Measurements from ENCODE around the gene MOSMO.
"Not testable (repeated sequence)": the region's sequence is repeated elsewhere in the genome, so short reads cannot be mapped to it uniquely, and the experiment has no call there.

MOSMO gene

DNA sequence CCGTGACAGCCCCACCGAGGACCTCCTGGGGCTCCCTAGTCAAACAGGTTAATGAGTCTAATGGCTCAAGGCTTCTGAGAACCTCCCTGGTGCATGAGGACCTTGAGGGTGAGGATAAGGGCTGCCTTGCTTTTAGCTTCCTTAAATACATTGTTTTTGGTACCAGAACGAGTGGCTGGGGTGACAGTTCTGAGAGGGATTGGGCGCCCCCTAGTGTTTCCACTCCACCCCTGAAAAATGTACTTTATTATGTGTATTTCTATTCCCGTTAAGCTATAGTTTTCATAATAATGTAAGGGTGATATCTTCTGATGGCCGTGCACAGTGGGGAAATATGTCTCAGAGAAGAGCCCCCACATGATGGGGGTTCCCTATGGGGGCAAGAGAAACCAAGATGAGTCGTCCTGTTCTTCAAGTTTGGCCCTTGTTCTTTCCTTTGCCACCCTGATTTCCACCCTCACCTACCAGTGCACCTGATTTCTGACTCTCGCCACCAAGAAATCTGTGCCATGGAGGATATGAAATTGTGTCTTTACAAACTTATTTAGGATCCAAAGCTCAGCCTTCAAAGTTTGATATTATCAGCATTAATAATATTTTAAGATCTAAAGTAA, 69.9 kb downstream of the MOSMO start:
- peak; percentile 48 for DNase-seq (ENCODE audit: low read depth, low spot score)
- H3K4me3 ChIP-seq (ENCODE audit: low read length): no peak overlapping the region

DNA sequence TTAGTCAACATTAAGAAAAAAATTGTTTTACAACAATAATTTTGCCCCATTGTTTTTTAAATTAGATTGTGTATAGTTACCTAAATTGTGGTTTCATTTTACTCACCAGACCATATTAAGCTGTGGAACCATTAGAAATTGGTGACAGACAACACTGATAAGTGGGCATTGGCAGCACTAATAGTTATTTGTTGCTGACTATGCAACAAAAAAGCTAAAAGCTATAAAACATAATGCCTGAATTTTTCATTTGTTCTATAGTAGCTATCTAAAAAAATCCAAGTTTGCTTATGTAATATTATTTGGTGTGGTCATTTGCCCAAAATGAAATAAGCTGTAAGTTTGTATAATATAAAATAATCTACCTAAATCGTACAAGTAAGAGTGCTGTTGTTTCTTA, 70.7 kb downstream of the MOSMO start:
- H3K4me3 ChIP-seq (ENCODE audit: low read length): no peak overlapping the region
- no peak for DNase-seq (ENCODE audit: low read depth, low spot score)

DNA sequence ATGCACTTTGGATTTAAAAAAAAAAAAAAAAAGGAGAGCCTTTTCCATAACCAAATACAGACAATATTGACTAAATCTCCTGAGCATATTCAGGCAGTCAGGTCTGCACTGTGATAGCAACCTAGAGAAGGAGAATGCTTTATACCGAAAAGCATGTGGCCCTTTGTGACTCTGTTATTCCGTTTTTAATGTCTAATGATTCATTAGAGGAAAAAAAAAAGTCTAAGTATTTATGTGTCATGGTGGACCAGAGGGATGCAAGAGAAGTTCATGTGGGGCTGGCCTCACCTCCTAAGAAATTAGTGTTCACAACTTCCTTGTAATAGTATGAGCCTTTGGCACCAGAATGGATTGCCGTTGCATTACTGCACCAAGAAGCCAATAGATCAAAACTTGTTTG, 73.1 kb downstream of the MOSMO start:
- no peak for DNase-seq (ENCODE audit: low read depth, low spot score)
- no peak overlapping the region for H3K4me3 ChIP-seq (ENCODE audit: low read length)

DNA sequence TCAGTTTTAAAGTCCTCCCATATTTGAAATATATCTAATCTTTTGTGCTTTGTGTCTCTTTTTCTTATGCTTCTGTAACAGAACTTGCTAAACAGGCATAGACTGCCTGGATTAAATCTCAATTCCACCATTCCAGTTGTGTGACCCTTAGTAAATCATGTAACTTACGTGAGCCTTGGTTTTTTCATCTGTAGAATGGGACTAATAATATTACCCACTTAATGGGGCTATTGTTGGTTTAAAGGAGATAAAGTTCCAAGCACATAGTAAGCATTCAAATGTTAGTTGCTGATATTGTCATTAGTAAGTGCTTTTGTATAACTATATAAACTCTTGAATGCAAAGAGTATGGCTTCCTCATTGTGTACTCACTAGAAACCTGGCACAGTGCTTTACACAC, 78.5 kb downstream of the MOSMO start:
- H3K4me3 ChIP-seq (ENCODE audit: low read length): no peak overlapping the region
- DNase-seq (ENCODE audit: low read depth, low spot score): no peak

DNA sequence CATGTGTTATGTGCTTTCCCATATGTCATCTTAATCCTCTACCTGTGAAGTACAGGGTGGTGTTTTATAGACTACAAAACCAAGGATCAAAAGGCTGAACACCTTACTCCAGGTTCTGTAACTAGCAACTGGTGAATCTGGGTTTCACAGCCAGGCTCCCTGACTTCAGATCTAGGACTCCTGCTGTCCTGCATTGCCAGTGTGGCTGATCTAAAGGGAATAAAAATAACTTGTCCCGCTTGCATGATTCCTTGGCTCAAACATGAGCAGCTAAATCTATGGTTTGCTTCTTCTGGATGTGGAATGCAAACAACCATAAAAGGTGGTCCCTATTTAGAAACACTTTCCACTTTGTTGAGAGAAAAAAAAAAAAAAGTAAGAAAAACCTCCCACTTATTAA, 80.7 kb downstream of the MOSMO start:
- H3K4me3 ChIP-seq (ENCODE audit: low read length): no peak overlapping the region
- no peak for DNase-seq (ENCODE audit: low read depth, low spot score)

DNA sequence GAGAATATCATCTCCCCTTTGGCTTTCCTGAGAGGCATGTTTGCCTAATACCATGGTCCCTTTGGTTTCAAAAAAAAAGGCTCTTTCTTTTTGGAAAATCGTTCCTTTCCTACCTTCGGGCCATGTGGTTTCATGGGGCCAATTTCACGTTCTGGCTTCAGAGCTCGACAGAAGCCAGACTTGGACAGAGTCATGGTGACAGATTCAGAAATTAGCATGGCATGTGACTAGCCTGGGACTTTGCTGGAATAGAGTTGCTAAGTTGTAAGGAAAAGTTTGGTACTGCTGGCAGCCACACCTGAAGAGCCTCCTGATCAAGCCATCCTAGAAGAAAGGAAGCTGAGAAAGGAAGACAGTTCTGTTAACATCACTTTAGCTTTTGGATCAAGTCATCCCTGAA, 82.0 kb downstream of the MOSMO start:
- DNase-seq (ENCODE audit: low read depth, low spot score): no peak
- no peak overlapping the region for H3K4me3 ChIP-seq (ENCODE audit: low read length)

DNA sequence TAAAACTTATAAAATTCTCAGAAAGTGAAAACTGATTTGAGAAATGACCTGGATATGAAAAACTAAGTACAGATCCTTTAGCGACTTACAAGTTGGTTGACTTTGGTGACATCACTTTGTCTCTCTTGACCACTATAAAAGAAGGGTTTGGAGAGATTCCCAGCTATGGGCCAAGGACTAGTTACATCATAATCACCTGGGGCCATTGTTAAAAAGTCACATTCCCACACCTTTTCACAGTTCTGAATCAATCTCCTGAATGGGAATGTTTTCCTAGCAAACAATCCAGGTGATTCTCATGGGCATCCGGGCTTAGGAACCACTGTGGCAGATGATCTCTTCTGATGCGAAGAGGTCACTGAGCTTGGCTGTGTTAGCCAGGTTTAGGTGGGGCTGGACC, 83.8 kb downstream of the MOSMO start:
- H3K4me3 ChIP-seq (ENCODE audit: low read length): no peak overlapping the region
- DNase-seq (ENCODE audit: low read depth, low spot score): no peak

DNA sequence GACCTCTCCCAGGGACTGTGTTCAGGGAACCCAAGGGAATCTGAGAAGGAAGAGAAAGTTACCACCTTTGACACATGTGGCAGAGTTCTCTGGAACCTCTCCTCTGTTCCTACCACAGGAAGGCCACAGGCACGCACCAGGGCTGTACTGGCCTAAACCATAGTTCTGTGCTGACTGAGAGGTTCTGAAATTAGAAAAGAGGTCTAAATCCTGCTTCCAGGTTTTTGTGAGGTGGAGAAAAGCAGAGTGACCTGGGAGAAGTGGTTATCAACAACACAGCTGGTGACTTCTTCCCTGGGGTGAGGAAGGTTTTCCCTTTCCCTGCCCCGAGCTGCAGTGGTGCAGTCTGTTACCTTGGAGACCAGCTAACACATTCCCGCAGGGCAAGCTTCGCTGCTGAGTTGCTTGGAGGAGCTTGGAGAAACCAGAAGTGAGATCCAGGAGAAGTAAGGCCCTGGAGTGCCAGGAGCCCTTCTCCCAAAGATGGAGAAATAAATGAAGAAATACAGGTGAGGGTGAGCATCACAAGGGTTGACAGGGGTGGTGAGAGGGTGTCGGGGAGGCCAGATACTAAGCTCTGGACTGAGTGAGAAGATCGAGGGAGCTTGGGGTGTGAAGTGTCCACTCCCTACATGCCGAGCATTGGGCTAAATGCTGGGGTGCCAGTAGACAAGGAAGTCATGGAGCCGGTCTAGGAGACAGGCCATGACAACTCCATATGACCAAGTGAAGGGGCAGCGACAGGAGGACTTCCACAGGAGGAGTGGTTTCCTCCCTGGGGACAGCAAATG, 84.4 kb downstream of the MOSMO start, which contains the start of gene VWA3A:
Gene VWA3A (plus strand): TSS at position 399 of the 791 bp plus-strand sequence. CDS start 97 bp downstream, at position 496.
- no peak for DNase-seq (ENCODE audit: low read depth, low spot score)
- no peak within 1 kb of the TSS for H3K4me3 ChIP-seq (ENCODE audit: low read length)

DNA sequence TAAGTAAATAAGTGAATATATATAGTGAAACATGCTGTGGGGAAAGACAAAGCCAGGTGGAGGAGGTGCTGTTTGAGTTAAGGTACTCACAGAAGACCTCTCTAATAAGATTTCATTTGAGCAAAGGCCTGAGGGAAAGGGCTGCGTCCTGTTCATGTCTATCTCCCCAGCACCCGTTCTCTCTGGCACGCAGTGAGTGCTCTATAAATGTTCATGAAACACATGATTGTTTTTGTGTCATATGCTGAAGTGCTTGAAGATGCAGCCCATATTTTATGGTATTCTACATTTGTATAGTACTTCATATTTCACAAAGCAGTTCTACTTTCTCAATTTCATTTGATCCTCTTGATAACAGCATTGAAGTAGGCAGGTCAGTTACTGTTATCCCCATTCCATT, 85.4 kb downstream of the MOSMO start:
- no peak for DNase-seq (ENCODE audit: low read depth, low spot score)
- no peak overlapping the region for H3K4me3 ChIP-seq (ENCODE audit: low read length)

DNA sequence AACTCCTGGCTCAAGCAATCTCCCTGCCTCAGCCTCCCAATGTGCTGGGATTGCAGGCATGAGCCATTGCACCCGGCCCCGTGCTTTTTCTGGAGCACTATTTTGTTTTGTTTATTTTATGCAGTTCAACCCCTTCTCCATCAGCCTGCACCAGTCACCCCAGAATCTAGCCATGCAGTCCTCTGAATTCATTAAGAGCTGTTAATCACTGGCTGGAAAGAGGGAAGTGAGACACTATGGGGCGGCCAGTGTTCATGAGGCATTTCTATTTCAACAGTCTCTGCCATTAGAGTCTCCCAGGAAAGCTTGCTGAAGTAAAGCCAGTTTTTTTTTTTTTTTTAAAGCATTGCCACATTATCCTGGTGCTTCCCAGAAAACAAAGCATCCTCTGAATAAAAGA, 86.1 kb downstream of the MOSMO start:
- H3K4me3 ChIP-seq (ENCODE audit: low read length): no peak overlapping the region
- DNase-seq (ENCODE audit: low read depth, low spot score): no peak

DNA sequence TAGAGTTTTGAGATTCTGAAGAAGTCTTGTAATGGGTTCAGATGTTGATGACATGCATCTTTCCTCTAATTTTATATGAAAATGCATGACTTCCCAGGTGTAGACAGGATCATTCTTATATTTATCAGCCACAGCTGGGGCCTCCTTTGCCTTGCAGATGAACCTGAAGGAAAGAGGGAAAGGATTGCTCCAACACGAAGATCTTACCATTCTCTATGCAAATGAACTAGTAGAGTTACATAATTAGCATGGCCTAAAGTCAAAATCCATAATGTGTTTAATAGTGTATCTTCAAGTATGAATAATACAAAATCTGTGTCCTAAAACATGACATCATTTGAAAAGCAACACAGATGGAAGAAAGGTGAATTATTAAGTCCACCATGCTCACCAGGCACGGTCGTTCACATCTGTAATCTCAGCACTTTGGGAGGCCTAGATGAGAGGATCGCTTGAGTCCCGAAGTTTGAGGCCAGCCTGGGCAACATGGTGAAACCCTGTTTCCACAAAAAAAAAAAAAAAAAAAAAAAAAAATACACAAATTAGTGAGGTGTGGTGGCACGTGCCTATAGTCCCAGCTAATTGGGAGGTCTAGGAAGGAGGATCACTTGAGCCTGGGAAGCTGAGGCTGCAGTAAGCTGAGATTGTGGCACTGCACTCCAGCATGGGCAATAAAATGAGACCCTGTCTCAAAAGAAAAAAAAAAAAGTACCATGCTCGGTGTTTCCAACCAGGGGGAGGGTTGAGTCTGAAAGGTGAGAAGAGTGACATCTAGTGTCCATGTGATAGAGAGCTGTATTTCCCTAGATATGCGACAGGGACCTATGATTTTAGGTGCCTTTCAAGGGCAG, 90.7 kb downstream of the MOSMO start:
- H3K4me3 ChIP-seq (ENCODE audit: low read length): peak overlapping the region; percentile 13
- peak; percentile 65 for DNase-seq (ENCODE audit: low read depth, low spot score)

DNA sequence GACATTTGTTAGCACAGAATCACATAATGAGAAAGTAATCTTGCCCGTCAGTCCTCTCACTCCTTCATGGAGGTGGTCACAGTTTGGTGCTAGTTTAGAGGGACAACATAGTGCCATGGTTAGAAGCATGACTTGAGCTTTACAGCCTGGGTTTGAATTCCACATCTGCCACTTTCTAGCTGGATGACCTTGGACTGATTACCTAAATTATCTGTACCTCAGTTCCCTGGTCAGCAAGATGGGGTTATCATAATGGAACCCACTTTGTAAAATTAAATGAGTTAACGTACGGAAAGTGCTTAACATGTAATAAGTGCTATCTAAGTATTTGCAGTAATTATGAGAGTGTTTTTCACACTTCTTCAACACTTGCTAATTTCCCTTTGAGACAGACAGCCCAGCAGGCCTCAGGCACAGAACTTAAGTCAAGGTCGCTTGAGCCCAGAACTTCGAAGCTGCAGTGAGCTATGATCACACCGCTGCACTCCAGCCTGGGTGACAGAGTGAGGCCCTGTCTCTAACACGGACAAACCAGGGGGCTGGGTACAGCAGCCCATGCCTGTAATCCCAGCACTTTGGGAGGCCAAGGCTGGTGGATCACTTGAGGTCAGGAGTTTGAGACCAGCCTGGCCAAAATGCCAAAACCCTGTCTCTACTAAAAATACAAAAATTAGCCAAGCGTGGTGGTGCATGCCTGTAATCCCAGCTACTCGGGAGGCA, 91.5 kb downstream of the MOSMO start:
- DNase-seq (ENCODE audit: low read depth, low spot score): no peak
- H3K4me3 ChIP-seq (ENCODE audit: low read length): no peak overlapping the region

DNA sequence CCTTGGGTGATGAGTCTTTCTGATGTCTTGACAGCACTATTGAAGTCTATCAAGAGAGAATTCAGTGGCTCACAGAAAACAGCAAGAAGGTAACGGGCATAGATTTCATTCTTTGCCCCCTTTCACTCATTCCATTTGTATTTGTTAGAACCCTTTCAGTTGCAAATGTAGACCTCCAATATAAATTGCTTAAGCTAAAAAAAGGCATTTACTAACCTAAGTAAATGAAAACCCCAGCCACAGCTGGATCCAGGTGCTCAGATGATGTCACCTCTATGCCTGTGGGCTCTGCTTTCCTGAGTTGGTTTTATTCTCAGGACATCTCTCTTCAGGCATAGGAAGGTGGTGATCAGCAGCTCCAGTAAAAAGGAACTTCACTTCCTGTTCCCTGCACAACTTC, 95.5 kb downstream of the MOSMO start:
- H3K4me3 ChIP-seq (ENCODE audit: low read length): no peak overlapping the region

DNA sequence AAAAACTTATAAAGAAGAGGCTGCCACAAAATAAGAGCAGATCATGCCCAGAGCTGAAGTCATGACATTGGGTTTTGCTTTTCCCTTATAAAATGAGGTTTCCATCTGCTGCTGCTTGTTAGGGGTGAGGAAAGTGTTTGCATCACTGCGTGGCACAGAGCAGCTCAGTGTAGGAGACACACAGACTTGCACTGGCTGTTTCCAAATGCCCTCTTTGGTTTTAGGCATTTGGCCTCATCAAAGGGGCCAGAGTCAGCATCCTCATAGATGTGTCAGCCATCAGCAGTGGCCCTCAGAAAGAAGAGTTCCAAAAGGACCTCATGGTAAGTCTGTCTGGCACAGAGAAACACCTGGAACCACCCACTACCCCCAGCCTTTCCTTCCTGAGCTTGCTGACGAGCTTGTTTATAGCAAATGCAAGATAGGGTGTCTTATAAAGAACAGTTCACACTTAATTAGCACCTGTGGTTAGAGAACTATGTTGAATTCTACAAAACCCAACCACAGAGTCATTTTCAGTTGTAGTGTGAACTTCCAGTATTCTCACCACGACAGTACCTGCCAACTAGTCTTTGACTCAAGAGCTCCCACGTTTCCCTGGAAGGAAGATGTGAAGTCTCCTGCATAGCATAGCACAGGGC, 101.5 kb downstream of the MOSMO start:
- no peak overlapping the region for H3K4me3 ChIP-seq (ENCODE audit: low read length)
- DNase-seq (ENCODE audit: low read depth, low spot score): peak; percentile 75

More for the DNA sequence above, 95.5 kb downstream of the MOSMO start:
- no peak for DNase-seq (ENCODE audit: low read depth, low spot score)

DNA sequence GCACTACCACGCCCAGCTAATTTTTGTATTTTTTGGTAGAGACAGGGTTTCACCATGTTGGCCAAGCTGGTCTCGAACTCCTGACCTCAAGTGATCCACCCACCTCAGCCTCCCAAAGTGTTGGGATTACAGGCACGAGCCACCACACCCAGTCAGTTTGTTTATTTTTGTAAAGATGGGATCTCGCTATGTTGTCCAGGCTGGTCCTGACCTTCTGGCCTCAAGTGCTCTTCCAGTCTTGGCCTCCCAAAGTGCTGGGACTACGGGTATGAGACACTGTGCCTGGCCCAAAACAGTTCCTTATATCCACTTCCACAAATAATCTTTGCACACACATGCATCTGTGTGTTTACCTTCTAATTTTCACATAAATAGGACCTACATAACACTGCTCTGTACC, 103.7 kb downstream of the MOSMO start:
- H3K4me3 ChIP-seq (ENCODE audit: low read length); DNase-seq (ENCODE audit: low read depth, low spot score): not testable (repeated sequence)

DNA sequence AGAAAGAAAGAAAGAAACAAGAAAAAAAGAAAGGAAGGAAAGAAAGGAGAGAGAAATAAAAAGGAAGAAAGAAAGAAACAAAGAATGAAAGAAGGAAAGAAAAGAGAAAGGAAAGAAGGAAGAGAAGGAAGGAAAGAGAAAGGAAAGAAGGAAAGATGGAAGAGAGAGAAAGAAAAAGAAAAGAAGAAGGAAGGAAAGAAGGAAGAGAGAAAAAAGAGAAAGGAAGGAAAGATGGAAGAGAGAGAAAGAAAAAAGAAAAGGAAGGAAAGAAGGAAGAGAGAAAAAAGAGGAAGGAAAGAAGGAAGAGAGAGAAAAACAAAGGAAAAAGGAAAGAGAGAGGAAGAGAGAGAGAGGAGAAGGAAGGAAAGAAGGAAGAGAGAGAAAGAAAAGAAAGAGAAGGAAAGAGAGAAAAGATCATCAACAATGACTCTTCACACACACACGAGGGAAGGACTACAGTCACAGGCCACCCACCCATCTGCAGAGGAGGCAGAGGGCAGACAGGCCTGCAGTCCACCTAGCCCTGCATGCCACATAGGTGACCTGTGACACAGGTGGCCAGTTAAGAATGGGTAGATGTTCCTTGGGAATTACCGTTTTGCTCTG, 108.3 kb downstream of the MOSMO start:
- H3K4me3 ChIP-seq (ENCODE audit: low read length): no peak overlapping the region
- no peak for DNase-seq (ENCODE audit: low read depth, low spot score)

DNA sequence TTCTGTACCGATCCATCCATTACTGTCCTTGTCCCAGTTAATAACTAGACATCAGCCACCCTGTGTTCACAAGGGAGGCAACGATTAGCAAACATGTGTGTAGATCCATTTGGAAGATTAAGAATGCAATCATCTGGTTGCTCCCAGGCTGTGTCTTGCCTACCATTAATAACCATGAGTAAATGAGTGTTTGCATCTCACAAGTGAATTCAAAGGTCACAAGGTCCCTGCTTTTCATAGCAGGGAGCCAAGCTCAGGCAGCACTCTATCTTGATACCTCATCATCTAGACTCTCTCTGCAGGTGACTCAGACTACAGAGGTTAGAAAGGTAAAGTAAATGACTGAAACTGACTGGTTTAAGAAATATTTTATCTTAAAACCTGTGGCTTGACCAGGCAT, 109.7 kb downstream of the MOSMO start:
- DNase-seq (ENCODE audit: low read depth, low spot score): no peak
- H3K4me3 ChIP-seq (ENCODE audit: low read length): no peak overlapping the region

DNA sequence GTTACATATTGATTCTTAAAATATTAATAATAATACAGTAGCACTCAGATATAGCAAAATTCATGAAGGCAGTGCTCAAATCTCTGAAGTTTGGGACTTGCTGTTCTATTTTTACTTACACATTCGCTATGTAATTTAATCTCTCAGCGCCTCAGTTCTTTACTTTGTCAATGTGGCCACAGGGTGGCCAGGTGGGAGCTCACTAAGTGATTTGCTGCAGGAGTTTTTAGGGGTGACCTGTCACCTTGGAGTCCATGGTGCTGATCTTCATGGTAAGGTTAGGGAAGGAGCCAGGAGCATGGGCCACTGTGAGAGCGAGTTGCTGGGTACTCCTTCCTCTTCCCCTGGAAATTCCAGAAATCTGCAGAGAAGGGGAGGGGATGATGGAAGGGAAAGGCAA, 112.5 kb downstream of the MOSMO start:
- no peak for DNase-seq (ENCODE audit: low read depth, low spot score)
- no peak overlapping the region for H3K4me3 ChIP-seq (ENCODE audit: low read length)

DNA sequence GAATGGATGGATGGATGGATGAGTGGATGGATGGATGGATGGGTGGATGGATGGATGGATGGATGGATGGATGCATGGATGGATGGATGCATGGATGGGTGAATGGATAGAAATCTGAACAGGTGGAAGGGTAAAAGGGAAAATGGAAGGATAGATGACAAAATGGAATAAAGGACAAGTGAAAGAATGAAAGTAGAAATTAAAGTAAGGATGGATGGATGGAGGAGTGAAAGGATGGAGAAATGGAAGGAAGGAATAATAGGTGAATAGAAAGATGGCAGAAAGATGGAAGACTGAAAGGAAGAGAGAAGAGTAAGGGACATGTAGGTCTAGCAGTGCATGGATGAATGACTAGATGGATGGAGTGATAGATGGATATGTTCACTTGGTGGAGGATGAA, 114.3 kb downstream of the MOSMO start:
- no peak overlapping the region for H3K4me3 ChIP-seq (ENCODE audit: low read length)
- no peak for DNase-seq (ENCODE audit: low read depth, low spot score)

Data from Jurkat, Clone E6-1 (cell line).